ENCODE results near the gene USP13. TPM values are rescaled to one million over a fixed set of nuclear protein-coding genes. Genes with fewer than 3 reads are reported as not detected.

USP13 gene
- total and polyA plus RNA-seq, 2 donors (not counting 1 experiment from before 2014, with no cell fraction given) = 1.9 to 13.2 TPM

DNA sequence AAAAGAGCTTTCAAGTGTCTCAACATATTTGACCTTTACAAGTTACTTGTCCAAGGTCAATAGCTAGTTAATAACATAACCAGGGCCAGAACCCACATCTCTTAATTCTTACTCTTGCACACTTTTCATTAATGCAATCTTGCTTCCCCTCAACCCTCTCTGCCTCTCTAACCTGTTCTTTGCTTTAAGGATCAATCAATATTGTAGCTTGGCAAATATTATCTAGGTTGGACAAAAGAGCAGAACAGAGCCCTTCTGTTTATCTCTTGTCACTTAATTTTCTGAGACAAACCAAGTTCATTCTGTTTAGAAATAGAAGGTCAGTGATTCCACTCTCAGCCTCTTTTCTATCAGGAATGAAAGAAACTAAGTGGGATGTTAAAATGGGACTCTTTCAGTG, 180.5 kb downstream of the USP13 start:
- DNase-seq = no peak
- no peak overlapping the region for H3K27ac Mint-ChIP-seq
- H3K79me2 ChIP-seq (ENCODE audit: control insufficient read depth, insufficient read depth, low read length) = no peaks in the 10 kb centered on the region
- H4K20me1 ChIP-seq (ENCODE audit: control insufficient read depth, insufficient read depth, low read length, poor library complexity, severe bottlenecking) = no peaks in the 10 kb centered on the region
- no peaks in the 10 kb centered on the region for H3K27me3 ChIP-seq (replicated peaks in 1 of 4; ENCODE audit: control extremely low read depth in 1 of 4, control insufficient read depth in 3 of 4, insufficient read depth in 4 of 4, low read length in 3 of 4)
- intact Hi-C loops (cut with micrococcal nuclease) = no loop called here
- ChIA-PET CTCF (no interaction called here), POLR2A (no interaction called here)
- no peak for ATAC-seq (ENCODE audit: low read depth)
- no peaks in the 10 kb centered on the region for H3K4me1 Mint-ChIP-seq
- no peak overlapping the region for H3K4me3 Mint-ChIP-seq
- H3K9me3 ChIP-seq (ENCODE audit: control extremely low read depth in 1 of 3, control insufficient read depth in 2 of 3, insufficient read depth in 1 of 3, low read length in 2 of 3) = no peaks in the 10 kb centered on the region
- no peak overlapping the region for H2AFZ ChIP-seq (ENCODE audit: insufficient read depth, low read depth, low read length, poor library complexity, severe bottlenecking)
- H3K36me3 ChIP-seq (replicated peaks in 1 of 2; ENCODE audit: control extremely low read depth in 1 of 2, control insufficient read depth in 1 of 2, extremely low read depth in 1 of 2, insufficient read depth in 2 of 2, low read length in 1 of 2) = no peaks in the 10 kb centered on the region
- H3K9me3 Mint-ChIP-seq (ENCODE audit: insufficient read depth) = no peaks in the 10 kb centered on the region
- H3K4me1 ChIP-seq (ENCODE audit: control insufficient read depth in 2 of 2, insufficient read depth in 2 of 2, low read length in 2 of 2) = no peaks in the 10 kb centered on the region
- no peak overlapping the region for H3K27ac ChIP-seq (ENCODE audit: low read length in 2 of 2)
- TF ChIP-seq EZH2 (IDR thresholded peaks at IDR 0.05; ENCODE audit: borderline replicate concordance, insufficient read depth, low read depth, low read length, poor library complexity, severe bottlenecking) = no peak
- TF ChIP-seq, protein P1, sequence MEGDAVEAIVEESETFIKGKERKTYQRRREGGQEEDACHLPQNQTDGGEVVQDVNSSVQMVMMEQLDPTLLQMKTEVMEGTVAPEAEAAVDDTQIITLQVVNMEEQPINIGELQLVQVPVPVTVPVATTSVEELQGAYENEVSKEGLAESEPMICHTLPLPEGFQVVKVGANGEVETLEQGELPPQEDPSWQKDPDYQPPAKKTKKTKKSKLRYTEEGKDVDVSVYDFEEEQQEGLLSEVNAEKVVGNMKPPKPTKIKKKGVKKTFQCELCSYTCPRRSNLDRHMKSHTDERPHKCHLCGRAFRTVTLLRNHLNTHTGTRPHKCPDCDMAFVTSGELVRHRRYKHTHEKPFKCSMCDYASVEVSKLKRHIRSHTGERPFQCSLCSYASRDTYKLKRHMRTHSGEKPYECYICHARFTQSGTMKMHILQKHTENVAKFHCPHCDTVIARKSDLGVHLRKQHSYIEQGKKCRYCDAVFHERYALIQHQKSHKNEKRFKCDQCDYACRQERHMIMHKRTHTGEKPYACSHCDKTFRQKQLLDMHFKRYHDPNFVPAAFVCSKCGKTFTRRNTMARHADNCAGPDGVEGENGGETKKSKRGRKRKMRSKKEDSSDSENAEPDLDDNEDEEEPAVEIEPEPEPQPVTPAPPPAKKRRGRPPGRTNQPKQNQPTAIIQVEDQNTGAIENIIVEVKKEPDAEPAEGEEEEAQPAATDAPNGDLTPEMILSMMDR (IDR thresholded peaks at IDR 0.05) = no peak
- no peak overlapping the region for H3K4me2 ChIP-seq (replicated peaks; ENCODE audit: low read depth, low read length, poor library complexity, severe bottlenecking)
- peaks cover 17% of the 10 kb centered on the region for H3K27me3 Mint-ChIP-seq
- no peak overlapping the region for H3K9ac ChIP-seq (ENCODE audit: low read length)
- no peak overlapping the region for H3K4me3 ChIP-seq (ENCODE audit: control extremely low read depth in 1 of 5, extremely low read depth in 1 of 5, insufficient read depth in 1 of 5, low read depth in 2 of 5, low read length in 4 of 5)

DNA sequence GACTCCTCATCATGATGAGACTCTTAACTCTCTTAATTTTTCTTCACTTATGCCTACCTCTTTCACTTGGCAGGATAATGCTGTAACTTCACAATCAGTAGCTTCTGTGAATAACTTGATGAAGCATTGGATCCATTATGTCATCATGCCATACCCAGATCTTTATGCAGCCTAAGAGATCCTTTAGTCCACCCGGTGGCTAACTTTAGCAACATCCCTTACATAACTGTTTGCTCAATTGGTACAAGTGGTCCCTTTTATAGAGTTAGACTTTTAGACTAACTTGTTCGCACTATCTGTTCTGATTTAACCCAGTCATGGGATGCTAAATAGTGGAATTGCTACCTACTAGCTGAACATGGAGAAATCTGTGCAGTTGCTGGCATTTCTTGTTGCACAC, 184.5 kb downstream of the USP13 start:
- H3K36me3 ChIP-seq (replicated peaks in 1 of 2; ENCODE audit: control extremely low read depth in 1 of 2, control insufficient read depth in 1 of 2, extremely low read depth in 1 of 2, insufficient read depth in 2 of 2, low read length in 1 of 2) = no peaks in the 10 kb centered on the region
- H3K27ac Mint-ChIP-seq = no peak overlapping the region
- POLR2A ChIA-PET = no interaction called here
- no peak for ATAC-seq (ENCODE audit: low read depth)
- peaks cover 16% of the 10 kb centered on the region for H3K27me3 Mint-ChIP-seq
- H3K4me1 Mint-ChIP-seq = no peaks in the 10 kb centered on the region
- no peaks in the 10 kb centered on the region for H3K9me3 Mint-ChIP-seq (ENCODE audit: insufficient read depth)
- no peak overlapping the region for H2AFZ ChIP-seq (ENCODE audit: insufficient read depth, low read depth, low read length, poor library complexity, severe bottlenecking)
- CTCF ChIA-PET = interaction anchor here (1.2 kb wide), 1 partner anchor 11 kb away, joined by 3 read pairs; no protein-coding TSS in a partner anchor
- H3K4me2 ChIP-seq (replicated peaks; ENCODE audit: low read depth, low read length, poor library complexity, severe bottlenecking) = no peak overlapping the region
- no peaks in the 10 kb centered on the region for H3K9me3 ChIP-seq (ENCODE audit: control extremely low read depth in 1 of 3, control insufficient read depth in 2 of 3, insufficient read depth in 1 of 3, low read length in 2 of 3)
- no peak overlapping the region for H3K27ac ChIP-seq (ENCODE audit: low read length in 2 of 2)
- no peaks in the 10 kb centered on the region for H3K79me2 ChIP-seq (ENCODE audit: control insufficient read depth, insufficient read depth, low read length)
- H4K20me1 ChIP-seq (ENCODE audit: control insufficient read depth, insufficient read depth, low read length, poor library complexity, severe bottlenecking) = no peaks in the 10 kb centered on the region
- no peak for TF ChIP-seq EZH2 (IDR thresholded peaks at IDR 0.05; ENCODE audit: borderline replicate concordance, insufficient read depth, low read depth, low read length, poor library complexity, severe bottlenecking)
- TF ChIP-seq, protein P1 (IDR thresholded peaks at IDR 0.05) = no peak
- no peak overlapping the region for H3K4me3 ChIP-seq (ENCODE audit: control extremely low read depth in 1 of 5, extremely low read depth in 1 of 5, insufficient read depth in 1 of 5, low read depth in 2 of 5, low read length in 4 of 5)
- peaks cover 0 to 2% (median 0%) of the 10 kb centered on the region in 4 experiments for H3K27me3 ChIP-seq (replicated peaks in 1 of 4; ENCODE audit: control extremely low read depth in 1 of 4, control insufficient read depth in 3 of 4, insufficient read depth in 4 of 4, low read length in 3 of 4)
- no peak overlapping the region for H3K9ac ChIP-seq (ENCODE audit: low read length)
- no peaks in the 10 kb centered on the region for H3K4me1 ChIP-seq (ENCODE audit: control insufficient read depth in 2 of 2, insufficient read depth in 2 of 2, low read length in 2 of 2)
- WGBS (ENCODE audit: insufficient coverage) = no CpG with 5 or more reads among the region's 2 CpGs
- no peak overlapping the region for H3K4me3 Mint-ChIP-seq
- no peak for DNase-seq
- intact Hi-C loops (cut with micrococcal nuclease) = no loop called here

Small RNA genes lying within 50 kb of the gene (small RNA-seq; reads per million reads assigned to genes)
- gene RF01210 (ENCODE audit: insufficient read length, low read depth, low replicate concordance) = not detected

Other genes with a start within 250 kb of the USP13 start
- gene GNB4, start 201.6 kb upstream of the USP13 start, total RNA-seq = 24.0 and 24.6 TPM in 2 replicates
- 7.6 and 15.2 TPM in 2 replicates for gene GNB4, start 201.6 kb upstream of the USP13 start, polyA plus RNA-seq
- gene ACTL6A, start 90.1 kb upstream of the USP13 start, total RNA-seq = 48.5 and 55.1 TPM in 2 replicates
- gene ACTL6A, start 90.1 kb upstream of the USP13 start, polyA plus RNA-seq = 26.2 and 64.8 TPM in 2 replicates
- gene MRPL47, start 48.4 kb upstream of the USP13 start, total RNA-seq = 20.2 and 22.0 TPM in 2 replicates
- gene MRPL47, start 48.4 kb upstream of the USP13 start, polyA plus RNA-seq = 7.5 and 12.9 TPM in 2 replicates
- gene NDUFB5, start 48.2 kb upstream of the USP13 start, total RNA-seq = 52.9 and 60.2 TPM in 2 replicates
- 14.8 and 16.1 TPM in 2 replicates for gene NDUFB5, start 48.2 kb upstream of the USP13 start, polyA plus RNA-seq